Liver (tissue), 9 donors: ENCODE results near the gene APBA2. TPM values are rescaled to one million over a fixed set of nuclear protein-coding genes. Genes with fewer than 3 reads are reported as not detected.

ENCODE experiments used
- DNase-seq: peaks from one replicate; pipeline ENCODE4 v3.0.0-alpha.2; 2017; ENCODE audit warnings: low spot score
- H3K27ac ChIP-seq, 2 donors: one replicate each; pipeline ENCODE4 v1.7.0; 2013; ENCODE audit warnings: inconsistent platforms in 2 of 2, low read length in 2 of 2, control low read depth in 1 of 2, low read depth in 1 of 2, mild to moderate bottlenecking in 1 of 2
- H3K27me3 ChIP-seq, 4 donors: one replicate each; pipeline versions ENCODE4 v1.6.1 to v1.7.0; 2013; ENCODE audit warnings: low read length in 3 of 4, inconsistent platforms in 1 of 4, mild to moderate bottlenecking in 1 of 4, moderate library complexity in 1 of 4; ENCODE audit not compliant: control insufficient read depth in 4 of 4, insufficient read depth in 4 of 4
- H3K36me3 ChIP-seq, 4 donors: one replicate each; pipeline versions ENCODE4 v1.6.1 to v1.7.0; 2013; ENCODE audit warnings: low read length in 3 of 4, mild to moderate bottlenecking in 3 of 4, low read depth in 1 of 4, moderate library complexity in 1 of 4; ENCODE audit not compliant: control insufficient read depth in 4 of 4, insufficient read depth in 3 of 4
- H3K4me1 ChIP-seq, 4 donors: one replicate each; pipeline versions ENCODE4 v1.6.1 to v1.7.0; 2013; ENCODE audit warnings: low read length in 3 of 4, mild to moderate bottlenecking in 3 of 4, moderate library complexity in 1 of 4; ENCODE audit not compliant: control insufficient read depth in 4 of 4, insufficient read depth in 4 of 4
- H3K4me3 ChIP-seq, 3 donors: one replicate each; pipeline versions ENCODE4 v1.6.1 to v1.7.0; 2013; ENCODE audit warnings: low read length in 3 of 3, control low read depth in 1 of 3, low read depth in 1 of 3, mild to moderate bottlenecking in 1 of 3
- H3K9ac ChIP-seq, 2 donors: one replicate each; pipeline ENCODE4 v1.7.0; 2013; ENCODE audit warnings: low read length in 2 of 2, mild to moderate bottlenecking in 2 of 2, moderate library complexity in 2 of 2, control low read depth in 1 of 2, low read depth in 1 of 2
- H3K9me3 ChIP-seq, 4 donors: one replicate each; pipeline versions ENCODE4 v1.6.1 to v1.7.0; 2013; ENCODE audit warnings: low read length in 3 of 4; ENCODE audit not compliant: control insufficient read depth in 4 of 4
- ATF3 ChIP-seq: IDR thresholded peaks from 2 replicates; pipeline ENCODE4 v1.6.1; 2016; ENCODE audit warnings: antibody characterized with exemption
- EGR1 ChIP-seq, 2 donors: IDR thresholded peaks; 2 replicates each; pipeline ENCODE4 v1.6.1; 2016 to 2018; ENCODE audit warnings: antibody characterized with exemption in 2 of 2, low read depth in 2 of 2
- FOXA2 ChIP-seq: IDR thresholded peaks from 2 replicates; pipeline ENCODE4 v1.6.1; 2016; ENCODE audit warnings: antibody characterized with exemption
- GABPA ChIP-seq, 2 donors: IDR thresholded peaks in 1 of 2; conservative IDR thresholded peaks in 1 of 2; 2 replicates each; pipeline ENCODE4 v1.6.1; 2016; ENCODE audit warnings: antibody characterized with exemption in 2 of 2, mild to moderate bottlenecking in 1 of 2, moderate library complexity in 1 of 2
- HNF4G ChIP-seq: IDR thresholded peaks from 2 replicates; pipeline ENCODE4 v1.6.1; 2016; ENCODE audit warnings: antibody characterized with exemption
- JUND ChIP-seq, 2 donors: IDR thresholded peaks; 2 replicates each; pipeline ENCODE4 v1.6.1; 2016; ENCODE audit warnings: antibody characterized with exemption in 2 of 2
- MAX ChIP-seq: IDR thresholded peaks from 2 replicates; pipeline ENCODE4 v1.6.1; 2016; ENCODE audit warnings: antibody characterized with exemption
- NR2F2 ChIP-seq: IDR thresholded peaks from 2 replicates; pipeline ENCODE4 v1.6.1; 2016; ENCODE audit warnings: antibody characterized with exemption
- RAD21 ChIP-seq, 2 donors: IDR thresholded peaks; 2 replicates each; pipeline ENCODE4 v1.6.1; 2016; ENCODE audit warnings: antibody characterized with exemption in 2 of 2, mild to moderate bottlenecking in 2 of 2
- REST ChIP-seq: IDR thresholded peaks from 2 replicates; pipeline ENCODE4 v1.6.1; 2016; ENCODE audit warnings: antibody characterized with exemption, mild to moderate bottlenecking
- SP1 ChIP-seq: IDR thresholded peaks from 2 replicates; pipeline ENCODE4 v1.6.1; 2018; ENCODE audit warnings: antibody characterized with exemption, mild to moderate bottlenecking
- TAF1 ChIP-seq: conservative IDR thresholded peaks from 2 replicates; pipeline ENCODE4 v1.6.1; 2016; ENCODE audit warnings: antibody characterized with exemption, mild to moderate bottlenecking
- YY1 ChIP-seq: IDR thresholded peaks from 2 replicates; pipeline ENCODE4 v1.6.1; 2016; ENCODE audit warnings: antibody characterized with exemption, mild to moderate bottlenecking
- ZBTB33 ChIP-seq: IDR thresholded peaks from 2 replicates; pipeline ENCODE4 v1.6.1; 2016; ENCODE audit warnings: antibody characterized with exemption
- WGBS: extraction: QIAGEN DNeasy Blood & Tissue Kit; methylation state at CpG from one replicate; pipeline ENCODE4 v1.1.7; 2013; 5-methylcytosine and 5-hydroxymethylcytosine counted together
- polyA plus RNA-seq, 2 donors: library from polyadenylated mRNA; stranded (reverse) in 1 of 2; unstranded in 1 of 2; fragments of 200-250 nt in 1 of 2; fragments of >200 nt in 1 of 2; fragmentation: Nextera tagmentation in 1 of 2; extraction: Ambion mirVana in 1 of 2; gene quantifications; one replicate each; pipeline versions ENCODE4 v1.2.1 to v1.2.3, GENCODE V29; 2013 to 2015
- total RNA-seq, 2 donors: library from RNA; depleted of rRNA; stranded (reverse); fragments of >200 nt; gene quantifications; one replicate each; pipeline ENCODE4 v1.2.3, GENCODE V29; 2014
- donor health status: healthy.
- donor health status: healthy.
- donor health status: healthy.
- donor health status: healthy.
- donor health status: healthy.

APBA2 gene
- total and polyA plus RNA-seq, 4 donors: 0.38 to 2.9 (median 1.7) TPM

GRCh38 chr15:28963711-28964081 lies 77.9 kb downstream of the APBA2 start:
- H3K27ac ChIP-seq: no peak overlapping the region
- 88% methylated on average over 2 of the region's 2 CpGs for WGBS

GRCh38 chr15:28964098-28964497 lies 78.3 kb downstream of the APBA2 start:
- H3K27me3 ChIP-seq: peaks cover 0 to 3% (median 0%) of the 10 kb centered on the region in 4 donors
- no peaks in the 10 kb centered on the region for H3K9me3 ChIP-seq
- WGBS: 83% methylated on average over 1 of the region's 1 CpG
- no peak overlapping the region for H3K4me3 ChIP-seq
- DNase-seq: no peak
- H3K36me3 ChIP-seq: no peaks in the 10 kb centered on the region
- no peak overlapping the region for H3K27ac ChIP-seq
- H3K4me1 ChIP-seq: no peaks in the 10 kb centered on the region
- TF ChIP-seq SP1: no peak
- no peak for TF ChIP-seq TAF1
- no peak overlapping the region for H3K9ac ChIP-seq

More at GRCh38 chr15:28963711-28964081, 77.9 kb downstream of the APBA2 start:
- H3K9ac ChIP-seq: no peak overlapping the region
- H3K9me3 ChIP-seq: no peaks in the 10 kb centered on the region
- H3K27me3 ChIP-seq: peaks cover 0 to 3% (median 0%) of the 10 kb centered on the region in 4 donors
- TF ChIP-seq YY1: no peak
- TF ChIP-seq HNF4G: no peak
- no peak for TF ChIP-seq ATF3
- TF ChIP-seq GABPA (IDR thresholded peaks at IDR 0.05 in 1 of 2, conservative IDR thresholded peaks at IDR 0.05 in 1 of 2): no peak
- no peak for TF ChIP-seq JUND (IDR thresholded peaks at IDR 0.05)
- TF ChIP-seq MAX: no peak
- TF ChIP-seq REST: no peak
- no peak overlapping the region for H3K4me3 ChIP-seq
- H3K36me3 ChIP-seq: no peaks in the 10 kb centered on the region
- DNase-seq: no peak
- no peaks in the 10 kb centered on the region for H3K4me1 ChIP-seq

GRCh38 chr15:28967066-28967465 lies 81.3 kb downstream of the APBA2 start:
- Histone ChIP-seq H3K4me3 (no peak overlapping the region), H3K9ac (no peak overlapping the region)
- DNase-seq: no peak

More at GRCh38 chr15:28967066-28967465, 81.3 kb downstream of the APBA2 start:
- no peak for TF ChIP-seq ZBTB33
- no peak for TF ChIP-seq JUND (IDR thresholded peaks at IDR 0.05)
- no peak for TF ChIP-seq MAX
- TF ChIP-seq EGR1 (IDR thresholded peaks at IDR 0.05; ENCODE audit: low read depth in 2 of 2): no peak
- no peak for TF ChIP-seq YY1
- no peak for TF ChIP-seq RAD21 (IDR thresholded peaks at IDR 0.05)
- TF ChIP-seq NR2F2: no peak
- TF ChIP-seq FOXA2: no peak
- TF ChIP-seq TAF1: no peak
- TF ChIP-seq GABPA (IDR thresholded peaks at IDR 0.05 in 1 of 2, conservative IDR thresholded peaks at IDR 0.05 in 1 of 2): no peak
- no peak for TF ChIP-seq SP1
- peaks cover 0 to 7% (median 0%) of the 10 kb centered on the region in 4 donors for H3K27me3 ChIP-seq
- H3K4me1 ChIP-seq: no peaks in the 10 kb centered on the region
- no peaks in the 10 kb centered on the region for H3K9me3 ChIP-seq
- H3K27ac ChIP-seq: no peak overlapping the region
- no peaks in the 10 kb centered on the region for H3K36me3 ChIP-seq
